ENCODE measurements around the gene ZNF519.
"Not testable (repeated sequence)": the region's sequence is repeated elsewhere in the genome, so short reads cannot be mapped to it uniquely, and the experiment has no call there.

DNA sequence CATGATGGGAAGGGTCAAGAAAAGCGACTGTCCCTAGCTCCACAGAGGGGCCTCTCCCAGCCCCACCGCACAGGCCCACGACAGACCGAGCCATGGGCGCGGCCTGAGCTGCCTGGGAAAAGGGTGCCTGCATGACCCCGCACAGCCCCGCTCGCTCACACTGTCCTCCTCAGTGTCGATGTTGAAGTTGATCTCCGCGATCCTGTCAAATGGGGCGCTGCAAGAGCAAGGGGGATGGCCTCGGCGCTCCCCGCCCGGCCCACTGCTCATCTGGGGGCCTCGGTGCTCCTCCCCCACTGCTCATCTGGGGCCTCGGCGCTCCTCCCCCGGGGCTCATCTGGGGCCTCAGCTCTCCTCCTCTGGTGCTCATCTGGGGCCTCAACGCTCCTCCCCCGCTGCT, 14.5 kb upstream of the ZNF519 start:
- TF ChIP-seq, protein P1, sequence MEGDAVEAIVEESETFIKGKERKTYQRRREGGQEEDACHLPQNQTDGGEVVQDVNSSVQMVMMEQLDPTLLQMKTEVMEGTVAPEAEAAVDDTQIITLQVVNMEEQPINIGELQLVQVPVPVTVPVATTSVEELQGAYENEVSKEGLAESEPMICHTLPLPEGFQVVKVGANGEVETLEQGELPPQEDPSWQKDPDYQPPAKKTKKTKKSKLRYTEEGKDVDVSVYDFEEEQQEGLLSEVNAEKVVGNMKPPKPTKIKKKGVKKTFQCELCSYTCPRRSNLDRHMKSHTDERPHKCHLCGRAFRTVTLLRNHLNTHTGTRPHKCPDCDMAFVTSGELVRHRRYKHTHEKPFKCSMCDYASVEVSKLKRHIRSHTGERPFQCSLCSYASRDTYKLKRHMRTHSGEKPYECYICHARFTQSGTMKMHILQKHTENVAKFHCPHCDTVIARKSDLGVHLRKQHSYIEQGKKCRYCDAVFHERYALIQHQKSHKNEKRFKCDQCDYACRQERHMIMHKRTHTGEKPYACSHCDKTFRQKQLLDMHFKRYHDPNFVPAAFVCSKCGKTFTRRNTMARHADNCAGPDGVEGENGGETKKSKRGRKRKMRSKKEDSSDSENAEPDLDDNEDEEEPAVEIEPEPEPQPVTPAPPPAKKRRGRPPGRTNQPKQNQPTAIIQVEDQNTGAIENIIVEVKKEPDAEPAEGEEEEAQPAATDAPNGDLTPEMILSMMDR (conservative IDR thresholded peaks at IDR 0.05 in 1 of 2, IDR thresholded peaks at IDR 0.05 in 1 of 2; ENCODE audit: extremely low read depth in 1 of 2, insufficient read depth in 1 of 2, low read depth in 1 of 2, low read length in 2 of 2), result not testable (repeated sequence)
- not testable (repeated sequence) for TF ChIP-seq EZH2 (IDR thresholded peaks at IDR 0.05; ENCODE audit: borderline replicate concordance, low read length)

Measured in mammary epithelial cell (primary cell).